ENCODE results near the gene DLG1. TPM values are rescaled to one million over a fixed set of nuclear protein-coding genes. Genes with fewer than 3 reads are reported as not detected.

Gene DLG1
- total RNA-seq, 2 donors from 2014 or later = 59.0 to 98.2 TPM

GRCh38 chr3:197244751-197245150, 53.7 kb downstream of the DLG1 start:
- WGBS = 91% methylated on average over 3 of the region's 3 CpGs
- intact Hi-C loops (cut with DNase I) = no loop called here
- no peaks in the 10 kb centered on the region for H3K4me1 ChIP-seq (replicated peaks)
- no peaks in the 10 kb centered on the region for H3K9me3 ChIP-seq
- no peak overlapping the region for H3K27ac ChIP-seq
- H3K27me3 ChIP-seq (replicated peaks; ENCODE audit: insufficient read depth) = no peaks in the 10 kb centered on the region
- H3K4me3 ChIP-seq = no peak overlapping the region
- no peaks in the 10 kb centered on the region for H3K36me3 ChIP-seq
- DNase-seq (ENCODE audit: low spot score) = no peak
- TF ChIP-seq CTCF (IDR thresholded peaks at IDR 0.05) (no peak), POLR2A (IDR thresholded peaks at IDR 0.05) (no peak), POLR2AphosphoS5 (IDR thresholded peaks at IDR 0.05) (no peak)

GRCh38 chr3:197242784-197243432, 55.5 kb downstream of the DLG1 start:
- H3K36me3 ChIP-seq = no peaks in the 10 kb centered on the region
- no peaks in the 10 kb centered on the region for H3K27me3 ChIP-seq (replicated peaks; ENCODE audit: insufficient read depth)
- no peaks in the 10 kb centered on the region for H3K9me3 ChIP-seq
- WGBS = 91% methylated on average over 7 of the region's 7 CpGs
- no peak for DNase-seq (ENCODE audit: low spot score)
- TF ChIP-seq CTCF (IDR thresholded peaks at IDR 0.05) (no peak), POLR2A (IDR thresholded peaks at IDR 0.05) (no peak), POLR2AphosphoS5 (IDR thresholded peaks at IDR 0.05) (no peak)
- intact Hi-C loops (cut with DNase I) = no loop called here
- no peak overlapping the region for H3K4me3 ChIP-seq
- no peaks in the 10 kb centered on the region for H3K4me1 ChIP-seq (replicated peaks)
- H3K27ac ChIP-seq = no peak overlapping the region

GRCh38 chr3:197241173-197241572, 57.2 kb downstream of the DLG1 start:
- Histone ChIP-seq H3K36me3 (no peaks in the 10 kb centered on the region), H3K27me3 (replicated peaks; ENCODE audit: insufficient read depth) (no peaks in the 10 kb centered on the region), H3K27ac (no peak overlapping the region), H3K4me3 (no peak overlapping the region), H3K4me1 (replicated peaks) (no peaks in the 10 kb centered on the region), H3K9me3 (no peaks in the 10 kb centered on the region)
- 94% methylated on average over 2 of the region's 2 CpGs for WGBS
- TF ChIP-seq CTCF (IDR thresholded peaks at IDR 0.05) = no peak
- TF ChIP-seq POLR2AphosphoS5 (IDR thresholded peaks at IDR 0.05) = no peak
- TF ChIP-seq POLR2A (IDR thresholded peaks at IDR 0.05) = no peak
- DNase-seq (ENCODE audit: low spot score) = no peak
- intact Hi-C loops (cut with DNase I) = no loop called here

GRCh38 chr3:197239857-197240256, 58.6 kb downstream of the DLG1 start:
- Histone ChIP-seq H3K9me3 (no peaks in the 10 kb centered on the region), H3K27ac (no peak overlapping the region), H3K36me3 (no peaks in the 10 kb centered on the region), H3K27me3 (replicated peaks; ENCODE audit: insufficient read depth) (no peaks in the 10 kb centered on the region), H3K4me1 (replicated peaks) (no peaks in the 10 kb centered on the region), H3K4me3 (no peak overlapping the region)
- intact Hi-C loops (cut with DNase I) = no loop called here
- TF ChIP-seq POLR2AphosphoS5 (IDR thresholded peaks at IDR 0.05) (no peak), CTCF (IDR thresholded peaks at IDR 0.05) (no peak), POLR2A (IDR thresholded peaks at IDR 0.05) (no peak)
- DNase-seq (ENCODE audit: low spot score) = no peak
- WGBS = 95% methylated on average over 1 of the region's 1 CpG

- intact Hi-C loops (cut with DNase I) = no loop called here
- WGBS = 63% methylated on average over 1 of the region's 1 CpG
- TF ChIP-seq POLR2A (IDR thresholded peaks at IDR 0.05) (no peak), CTCF (IDR thresholded peaks at IDR 0.05) (no peak), POLR2AphosphoS5 (IDR thresholded peaks at IDR 0.05) (no peak)
- no peak for DNase-seq (ENCODE audit: low spot score)
- no peaks in the 10 kb centered on the region for H3K36me3 ChIP-seq
- no peak overlapping the region for H3K27ac ChIP-seq
- no peaks in the 10 kb centered on the region for H3K9me3 ChIP-seq
- no peaks in the 10 kb centered on the region for H3K4me1 ChIP-seq (replicated peaks)
- H3K4me3 ChIP-seq = no peak overlapping the region
- H3K27me3 ChIP-seq (replicated peaks; ENCODE audit: insufficient read depth) = no peaks in the 10 kb centered on the region
Measured at GRCh38 chr3:197238842-197239241, 59.6 kb downstream of the DLG1 start.
